Stomach (tissue), 4 donors: Measurements from ENCODE around the gene TCEANC2.

Source experiments
- CTCF ChIP-seq, 7 experiments: fragments of 450-650 bp in 4 of 7; fragments of 200-600 bp in 3 of 7; sonication (generic) in 3 of 7; IDR thresholded peaks; one replicate each; pipeline ENCODE4 v1.5.1; 2016 to 2019; ENCODE audit warnings: antibody characterized with exemption in 7 of 7, control low read depth in 2 of 7, mild to moderate bottlenecking in 1 of 7
- EP300 ChIP-seq: sonication (generic); formaldehyde crosslinking; IDR thresholded peaks from one replicate; pipeline ENCODE4 v1.6.1; 2017; ENCODE audit warnings: antibody characterized with exemption
- POLR2A ChIP-seq, 4 donors: fragments of 450-650 bp; IDR thresholded peaks; one replicate each; pipeline ENCODE4 v1.6.1; 2016; ENCODE audit warnings: antibody characterized with exemption in 4 of 4, control low read depth in 2 of 4, mild to moderate bottlenecking in 1 of 4, moderate library complexity in 1 of 4
- POLR2AphosphoS5 ChIP-seq, 3 donors: sonication (generic); formaldehyde crosslinking; IDR thresholded peaks; one replicate each; pipeline ENCODE4 v1.6.1; 2016; ENCODE audit warnings: antibody characterized with exemption in 3 of 3

- TF ChIP-seq CTCF (IDR thresholded peaks at IDR 0.05): no peak
- no peak for TF ChIP-seq POLR2AphosphoS5 (IDR thresholded peaks at IDR 0.05)
- no peak for TF ChIP-seq POLR2A (IDR thresholded peaks at IDR 0.05)
- no peak for TF ChIP-seq EP300
These were observed 64.6 kb downstream of the TCEANC2 start for GRCh38 chr1:54117815-54118563.
